Smooth muscle cell (in vitro differentiated cells): ENCODE results near the gene GPR157. TPM values are rescaled to one million over a fixed set of nuclear protein-coding genes. Genes with fewer than 3 reads are reported as not detected.

Source experiments
- DNase-seq: peaks from one replicate; lab custom pipeline; 2025; ENCODE audit not compliant: unreplicated experiment; lab: John Stamatoyannopoulos, UW
- H2AFZ ChIP-seq: fragments of 200-600 bp; sonication (generic); 2 replicates; pipeline ENCODE4 v1.6.0; 2016; ENCODE audit warnings: antibody characterized with exemption, low read depth, mild to moderate bottlenecking
- H3F3A ChIP-seq: fragments of 200-600 bp; sonication (generic); 2 replicates; pipeline ENCODE4 v1.6.0; 2017; ENCODE audit warnings: antibody characterized with exemption, low read depth
- H3K27ac ChIP-seq: fragments of 200-600 bp; sonication (generic); 2 replicates; pipeline ENCODE4 v1.5.1; 2016; ENCODE audit warnings: low read depth, mild to moderate bottlenecking
- H3K27me3 ChIP-seq: fragments of 200-600 bp; sonication (generic); 2 replicates; pipeline ENCODE4 v1.6.1; 2016; ENCODE audit warnings: low read depth, mild to moderate bottlenecking
- H3K36me3 ChIP-seq: fragments of 200-600 bp; sonication (generic); 2 replicates; pipeline ENCODE4 v1.5.1; 2016; ENCODE audit warnings: low read depth
- H3K4me1 ChIP-seq: fragments of 200-600 bp; sonication (generic); 2 replicates; pipeline ENCODE4 v1.5.1; 2016; ENCODE audit warnings: low read depth
- H3K4me2 ChIP-seq: fragments of 200-600 bp; sonication (generic); 2 replicates; pipeline ENCODE4 v1.6.0; 2016; ENCODE audit warnings: mild to moderate bottlenecking
- H3K4me3 ChIP-seq: fragments of 200-600 bp; sonication (generic); 2 replicates; pipeline ENCODE4 v1.5.1; 2016; ENCODE audit warnings: mild to moderate bottlenecking
- H3K79me2 ChIP-seq: fragments of 200-600 bp; sonication (generic); 2 replicates; pipeline ENCODE4 v1.6.0; 2016; ENCODE audit warnings: low read depth, mild to moderate bottlenecking
- H3K9ac ChIP-seq: fragments of 200-600 bp; sonication (generic); 2 replicates; pipeline ENCODE4 v1.6.0; 2016; ENCODE audit warnings: low read depth
- H3K9me3 ChIP-seq: fragments of 200-600 bp; sonication (generic); replicated peaks from 2 replicates; pipeline ENCODE4 v1.5.1; 2016; ENCODE audit warnings: low read depth
- H4K20me1 ChIP-seq: fragments of 200-600 bp; sonication (generic); 2 replicates; pipeline ENCODE4 v1.6.0; 2016; ENCODE audit warnings: low read depth
- CTCF ChIP-seq: fragments of 200-600 bp; sonication (generic); IDR thresholded peaks from 2 replicates; pipeline ENCODE4 v1.5.1; 2017; ENCODE audit warnings: borderline replicate concordance, mild to moderate bottlenecking, antibody characterized with exemption; ENCODE audit not compliant: insufficient read depth, poor library complexity, severe bottlenecking
- WGBS: methylation state at CpG from one replicate; pipeline ENCODE4 v1.1.7; 2016; ENCODE audit warnings: low lambda C conversion rate; 5-methylcytosine and 5-hydroxymethylcytosine counted together
- polyA plus RNA-seq: library from polyadenylated mRNA; unstranded; fragments of >200 nt; fragmentation: Nextera tagmentation; extraction: Ambion mirVana; gene quantifications from 2 replicates; pipeline ENCODE4 v1.2.1, GENCODE V29; 2016
- total RNA-seq: library from RNA; depleted of rRNA; stranded (reverse); fragments of >200 nt; gene quantifications from 2 replicates; pipeline ENCODE4 v1.2.3, GENCODE V29; 2014

Gene GPR157
- total and polyA plus RNA-seq, 2 experiments from 2014 or later = 1.6 to 2.8 TPM

GRCh38 chr1:9143250-9143649 is 14.3 kb upstream of the GPR157 start:
- no peak overlapping the region for H3K27ac ChIP-seq
- H3F3A ChIP-seq = no peaks in the 10 kb centered on the region
- no peaks in the 10 kb centered on the region for H3K36me3 ChIP-seq
- DNase-seq = no peak
- H3K79me2 ChIP-seq = no peaks in the 10 kb centered on the region
- no peak overlapping the region for H3K4me2 ChIP-seq
- no peaks in the 10 kb centered on the region for H3K27me3 ChIP-seq
- H3K4me1 ChIP-seq = no peaks in the 10 kb centered on the region
- H3K9ac ChIP-seq = no peak overlapping the region
- peaks cover 49% of the 10 kb centered on the region for H4K20me1 ChIP-seq
- H2AFZ ChIP-seq = no peak overlapping the region
- WGBS = 88% methylated on average over 7 of the region's 7 CpGs
- no peak overlapping the region for H3K4me3 ChIP-seq
- TF ChIP-seq CTCF = no peak
- H3K9me3 ChIP-seq = no peaks in the 10 kb centered on the region

- TF ChIP-seq CTCF = no peak
- Histone ChIP-seq H2AFZ (no peak overlapping the region), H3K4me3 (no peak overlapping the region), H3K79me2 (no peaks in the 10 kb centered on the region), H3F3A (no peaks in the 10 kb centered on the region), H3K9me3 (no peaks in the 10 kb centered on the region), H4K20me1 (peaks cover 21% of the 10 kb centered on the region), H3K27ac (no peak overlapping the region), H3K4me1 (no peaks in the 10 kb centered on the region), H3K9ac (no peak overlapping the region), H3K36me3 (no peaks in the 10 kb centered on the region), H3K4me2 (no peak overlapping the region), H3K27me3 (no peaks in the 10 kb centered on the region)
- no peak for DNase-seq
- 91% methylated on average over 2 of the region's 2 CpGs for WGBS
These were observed 11.0 kb upstream of the GPR157 start for GRCh38 chr1:9139930-9140329.

GRCh38 chr1:9136932-9137331 is 8.0 kb upstream of the GPR157 start:
- H3K27ac ChIP-seq = no peak overlapping the region
- no peaks in the 10 kb centered on the region for H3F3A ChIP-seq
- WGBS = 89% methylated on average over 8 of the region's 8 CpGs
- H3K79me2 ChIP-seq = no peaks in the 10 kb centered on the region
- H3K4me2 ChIP-seq = no peak overlapping the region
- no peaks in the 10 kb centered on the region for H3K27me3 ChIP-seq
- no peak for TF ChIP-seq CTCF
- no peaks in the 10 kb centered on the region for H3K9me3 ChIP-seq
- no peak overlapping the region for H2AFZ ChIP-seq
- no peak overlapping the region for H3K9ac ChIP-seq
- H3K4me1 ChIP-seq = no peaks in the 10 kb centered on the region
- H3K36me3 ChIP-seq = no peaks in the 10 kb centered on the region
- no peak for DNase-seq
- H3K4me3 ChIP-seq = no peak overlapping the region
- H4K20me1 ChIP-seq = peaks cover 7% of the 10 kb centered on the region

- WGBS = 92% methylated on average over 10 of the region's 10 CpGs
- H3K36me3 ChIP-seq = no peaks in the 10 kb centered on the region
- no peak overlapping the region for H3K4me3 ChIP-seq
- H3K79me2 ChIP-seq = no peaks in the 10 kb centered on the region
- H3K9me3 ChIP-seq = no peaks in the 10 kb centered on the region
- H3K4me2 ChIP-seq = no peak overlapping the region
- H3K27ac ChIP-seq = no peak overlapping the region
- H3K9ac ChIP-seq = no peak overlapping the region
- H3K4me1 ChIP-seq = no peaks in the 10 kb centered on the region
- DNase-seq = no peak
- H2AFZ ChIP-seq = no peak overlapping the region
- no peak for TF ChIP-seq CTCF
- H3F3A ChIP-seq = no peaks in the 10 kb centered on the region
- no peaks in the 10 kb centered on the region for H3K27me3 ChIP-seq
- no peaks in the 10 kb centered on the region for H4K20me1 ChIP-seq
These were observed 6.4 kb upstream of the GPR157 start for GRCh38 chr1:9135073-9135836.
